Skeletal muscle tissue (tissue), 4 donors: ENCODE results near the gene ARHGAP10. TPM values are rescaled to one million over a fixed set of nuclear protein-coding genes. Genes with fewer than 3 reads are reported as not detected.
"Not testable (repeated sequence)": the region's sequence is repeated elsewhere in the genome, so short reads cannot be mapped to it uniquely, and the experiment has no call there.

Experiments used
- H3K27ac ChIP-seq: one replicate; pipeline ENCODE4 v1.7.0; 2013; ENCODE audit warnings: mild to moderate bottlenecking, low read depth, low read length, inconsistent platforms
- H3K27me3 ChIP-seq, 3 donors: one replicate each; pipeline ENCODE4 v1.7.0; 2013; ENCODE audit warnings: low read length in 3 of 3; ENCODE audit not compliant: control insufficient read depth in 3 of 3, insufficient read depth in 3 of 3
- H3K36me3 ChIP-seq, 3 donors: one replicate each; pipeline ENCODE4 v1.7.0; 2013; ENCODE audit warnings: low read length in 3 of 3; ENCODE audit not compliant: control insufficient read depth in 3 of 3, insufficient read depth in 3 of 3
- H3K4me1 ChIP-seq, 3 donors: one replicate each; pipeline ENCODE4 v1.7.0; 2013; ENCODE audit warnings: low read length in 3 of 3, mild to moderate bottlenecking in 3 of 3; ENCODE audit not compliant: control insufficient read depth in 3 of 3, insufficient read depth in 3 of 3
- H3K4me3 ChIP-seq, 3 donors: one replicate each; pipeline ENCODE4 v1.7.0; 2013; ENCODE audit warnings: low read length in 3 of 3
- H3K9ac ChIP-seq, 3 donors: one replicate each; pipeline ENCODE4 v1.7.0; 2013; ENCODE audit warnings: low read length in 3 of 3, mild to moderate bottlenecking in 3 of 3, moderate library complexity in 2 of 3, low read depth in 1 of 3
- H3K9me3 ChIP-seq, 3 donors: one replicate each; pipeline ENCODE4 v1.7.0; 2013; ENCODE audit warnings: low read length in 3 of 3; ENCODE audit not compliant: control insufficient read depth in 3 of 3
- total RNA-seq: library from RNA; depleted of rRNA; stranded (reverse); fragments of >200 nt; gene quantifications from one replicate; pipeline ENCODE4 v1.2.3, GENCODE V29; 2014
- donor health status: Osteomylitis.

The ARHGAP10 gene
- total RNA-seq, 1 donor from 2014 or later: 88.7 TPM

DNA sequence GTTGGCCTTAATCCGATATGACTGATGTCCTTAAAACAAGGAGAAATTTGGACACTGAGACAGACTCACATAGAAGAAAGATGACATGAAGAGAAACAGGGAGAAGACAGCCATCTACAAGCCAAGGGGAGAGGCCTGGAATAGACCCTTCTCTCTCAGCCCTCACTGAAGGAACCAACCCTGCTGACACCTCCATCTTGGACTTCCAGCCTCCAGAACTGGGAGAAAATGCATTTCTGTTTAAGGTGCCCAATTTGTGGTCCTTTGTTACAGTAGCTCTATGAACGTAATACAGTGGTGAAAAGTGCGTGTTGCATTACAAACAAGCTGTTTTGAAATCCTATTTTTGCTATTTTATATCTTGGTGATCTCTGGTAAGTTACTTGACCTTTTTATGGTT is 343.6 kb downstream of the ARHGAP10 start:
- Histone ChIP-seq H3K4me3 (no peak overlapping the region), H3K9me3 (peaks cover 2 to 3% (median 2%) of the 10 kb centered on the region in 3 donors), H3K27ac (no peak overlapping the region), H3K4me1 (peaks cover 7 to 37% (median 15%) of the 10 kb centered on the region in 3 donors), H3K36me3 (peaks cover 12 to 29% (median 26%) of the 10 kb centered on the region in 3 donors), H3K9ac (no peak overlapping the region), H3K27me3 (no peaks in the 10 kb centered on the region)

- no peaks in the 10 kb centered on the region for H3K27me3 ChIP-seq
- peaks cover 20 to 39% (median 37%) of the 10 kb centered on the region in 3 donors for H3K36me3 ChIP-seq
- peaks cover 2 to 3% (median 2%) of the 10 kb centered on the region in 3 donors for H3K9me3 ChIP-seq
- H3K4me3 ChIP-seq: no peak overlapping the region
- no peak overlapping the region for H3K9ac ChIP-seq
- H3K4me1 ChIP-seq: peaks cover 4 to 31% (median 15%) of the 10 kb centered on the region in 3 donors
- H3K27ac ChIP-seq: no peak overlapping the region
Observed at GRCh38 chr4:148076964-148077363, 345.1 kb downstream of the ARHGAP10 start.

DNA sequence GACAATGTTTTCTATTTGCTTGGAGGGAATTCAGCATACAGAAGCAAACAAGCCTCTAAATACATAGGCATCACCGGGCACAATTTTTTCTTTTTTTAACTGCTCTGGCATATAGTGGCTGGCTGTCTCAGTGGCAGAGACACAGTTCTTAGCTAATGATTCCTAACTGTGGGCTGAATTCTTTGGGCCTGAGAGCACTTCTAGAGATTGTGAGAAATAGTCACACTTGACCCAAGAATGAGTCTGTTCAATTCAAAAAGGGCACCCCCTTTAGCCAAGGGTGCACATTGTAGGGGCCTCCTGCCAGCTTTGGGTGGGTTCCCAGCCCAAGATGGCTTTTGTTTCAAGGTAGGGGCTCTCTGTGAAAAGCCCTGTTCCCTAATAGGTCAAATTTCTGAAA is 345.7 kb downstream of the ARHGAP10 start:
- Histone ChIP-seq H3K27me3 (no peaks in the 10 kb centered on the region), H3K27ac (no peak overlapping the region), H3K9me3 (peaks cover 2 to 3% (median 2%) of the 10 kb centered on the region in 3 donors), H3K4me3 (no peak overlapping the region), H3K36me3 (peaks cover 18 to 34% (median 32%) of the 10 kb centered on the region in 3 donors), H3K9ac (no peak overlapping the region), H3K4me1 (peaks cover 4 to 27% (median 15%) of the 10 kb centered on the region in 3 donors)

- Histone ChIP-seq H3K4me3 (no peak overlapping the region), H3K4me1 (peaks cover 4 to 24% (median 12%) of the 10 kb centered on the region in 3 donors), H3K27ac (no peak overlapping the region), H3K9ac (no peak overlapping the region), H3K27me3 (no peaks in the 10 kb centered on the region), H3K36me3 (peaks cover 14 to 30% (median 28%) of the 10 kb centered on the region in 3 donors), H3K9me3 (peaks cover 2 to 3% (median 2%) of the 10 kb centered on the region in 3 donors)
Observed at GRCh38 chr4:148078061-148078460, 346.2 kb downstream of the ARHGAP10 start.

DNA sequence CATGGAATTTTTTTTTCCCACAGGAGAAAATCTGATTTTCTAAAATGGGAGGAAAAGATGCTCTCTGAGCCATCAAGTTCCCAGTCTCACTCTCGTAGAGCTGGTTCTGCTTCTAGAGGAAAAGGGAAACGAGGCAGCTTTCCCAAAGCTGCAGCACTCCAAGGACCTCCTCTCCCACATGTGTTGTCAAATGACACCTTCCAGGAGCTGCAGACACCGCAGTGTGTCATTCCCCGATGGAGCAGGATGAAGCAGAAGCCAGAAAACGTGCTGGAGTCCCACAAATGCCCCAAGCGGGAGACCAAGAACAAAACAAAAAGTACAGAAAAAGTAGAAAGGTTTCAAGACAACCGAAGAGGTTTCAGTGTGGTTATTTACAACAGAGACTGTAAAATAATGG is 348.1 kb downstream of the ARHGAP10 start:
- Histone ChIP-seq H3K4me3 (no peak overlapping the region), H3K4me1 (peaks cover 0 to 7% (median 4%) of the 10 kb centered on the region in 3 donors), H3K9me3 (peaks cover 0 to 3% (median 2%) of the 10 kb centered on the region in 3 donors), H3K9ac (no peak overlapping the region), H3K27ac (no peak overlapping the region), H3K27me3 (no peaks in the 10 kb centered on the region), H3K36me3 (peaks cover 10 to 23% (median 21%) of the 10 kb centered on the region in 3 donors)

- Histone ChIP-seq H3K4me3 (no peak overlapping the region), H3K27ac (no peak overlapping the region), H3K4me1 (peaks cover 0 to 6% (median 4%) of the 10 kb centered on the region in 3 donors), H3K9ac (no peak overlapping the region), H3K9me3 (peaks cover 0 to 2% (median 0%) of the 10 kb centered on the region in 3 donors), H3K36me3 (peaks cover 10 to 15% (median 12%) of the 10 kb centered on the region in 3 donors), H3K27me3 (no peaks in the 10 kb centered on the region)
Observed at GRCh38 chr4:148081267-148081666, 349.4 kb downstream of the ARHGAP10 start.

GRCh38 chr4:148081745-148082144 is 349.9 kb downstream of the ARHGAP10 start:
- peaks cover 10 to 15% (median 12%) of the 10 kb centered on the region in 3 donors for H3K36me3 ChIP-seq

DNA sequence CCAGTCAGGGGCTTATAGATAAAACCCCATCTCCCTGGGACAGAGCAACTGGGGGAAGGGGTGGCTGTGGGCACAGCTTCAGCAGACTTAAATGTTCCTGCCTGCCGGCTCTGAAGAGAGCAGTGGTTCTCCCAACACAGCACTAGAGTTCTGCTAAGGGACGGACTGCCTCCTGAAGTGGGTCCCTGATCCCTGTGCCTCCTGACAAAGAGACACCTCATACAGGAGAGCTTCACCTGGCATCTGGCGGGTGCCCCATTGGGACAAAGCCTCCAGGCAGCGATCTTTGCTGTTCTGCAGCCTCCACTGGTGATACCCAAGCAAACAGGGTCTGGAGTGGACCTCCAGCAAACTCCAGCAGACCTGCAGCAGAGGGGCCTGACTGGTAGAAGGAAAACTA is 351.2 kb downstream of the ARHGAP10 start:
- H3K9ac ChIP-seq, H3K27ac ChIP-seq, H3K9me3 ChIP-seq, H3K27me3 ChIP-seq, H3K4me1 ChIP-seq, H3K4me3 ChIP-seq: not testable (repeated sequence)
- peaks cover 10 to 15% (median 12%) of the 10 kb centered on the region in 3 donors for H3K36me3 ChIP-seq

More at GRCh38 chr4:148081745-148082144, 349.9 kb downstream of the ARHGAP10 start:
- peaks cover 0 to 4% (median 3%) of the 10 kb centered on the region in 3 donors for H3K4me1 ChIP-seq
- no peaks in the 10 kb centered on the region for H3K27me3 ChIP-seq
- H3K9me3 ChIP-seq: no peaks in the 10 kb centered on the region
- no peak overlapping the region for H3K27ac ChIP-seq
- no peak overlapping the region for H3K4me3 ChIP-seq
- H3K9ac ChIP-seq: no peak overlapping the region

DNA sequence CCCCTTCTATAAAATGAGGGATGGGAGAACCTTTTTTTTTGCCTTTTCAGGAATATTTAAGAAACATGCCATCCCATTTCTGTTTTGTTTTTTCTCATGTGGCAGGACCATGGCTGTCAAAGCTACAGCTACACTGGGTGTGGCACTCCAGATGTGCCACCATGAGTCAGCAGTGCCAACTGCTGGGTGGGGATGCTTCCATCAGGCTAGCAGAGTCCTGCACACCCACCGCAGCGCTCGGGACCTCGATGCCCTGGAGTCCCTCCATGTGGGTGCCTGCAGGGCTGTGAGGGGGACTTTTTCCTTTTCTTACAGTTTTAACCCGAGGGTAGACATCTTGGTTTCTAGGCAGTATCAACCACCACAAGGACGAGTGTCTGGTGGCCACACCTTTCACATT is 357.7 kb downstream of the ARHGAP10 start:
- Histone ChIP-seq H3K27ac (no peak overlapping the region), H3K4me1 (peaks cover 15 to 27% (median 16%) of the 10 kb centered on the region in 3 donors), H3K27me3 (no peaks in the 10 kb centered on the region), H3K4me3 (no peak overlapping the region), H3K9me3 (no peaks in the 10 kb centered on the region), H3K36me3 (peaks cover 0 to 5% (median 0%) of the 10 kb centered on the region in 3 donors), H3K9ac (no peak overlapping the region)

- H3K27me3 ChIP-seq: no peaks in the 10 kb centered on the region
- H3K4me1 ChIP-seq: peaks cover 15 to 27% (median 16%) of the 10 kb centered on the region in 3 donors
- no peaks in the 10 kb centered on the region for H3K9me3 ChIP-seq
- H3K9ac ChIP-seq: no peak overlapping the region
- H3K27ac ChIP-seq: no peak overlapping the region
- H3K4me3 ChIP-seq: no peak overlapping the region
- H3K36me3 ChIP-seq: peaks cover 0 to 5% (median 0%) of the 10 kb centered on the region in 3 donors
Observed at GRCh38 chr4:148090029-148090428, 358.1 kb downstream of the ARHGAP10 start.
